Ovary (tissue), 9 donors: ENCODE measurements around the gene MCCC2. TPM values are rescaled to one million over a fixed set of nuclear protein-coding genes. Genes with fewer than 3 reads are reported as not detected.

Experiments used
- DNase-seq, 5 donors: peaks; one replicate each; pipeline ENCODE4 v3.0.0-alpha.2; 2019 to 2020
- H3K27ac ChIP-seq, 2 donors: fragments of 200-600 bp; one replicate each; pipeline versions ENCODE4 v1.5.1 to v1.8.0; 2019 to 2022
- H3K27me3 ChIP-seq: fragments of 200-600 bp; one replicate; pipeline ENCODE4 v1.8.0; 2022
- H3K36me3 ChIP-seq: fragments of 200-600 bp; sonication (generic); one replicate; pipeline ENCODE4 v1.5.1; 2019
- H3K4me1 ChIP-seq: one replicate; pipeline ENCODE4 v1.8.1; 2013; ENCODE audit warnings: mild to moderate bottlenecking, moderate library complexity; ENCODE audit not compliant: insufficient read depth
- H3K4me3 ChIP-seq: fragments of 200-600 bp; sonication (generic); one replicate; pipeline ENCODE4 v1.5.1; 2017
- H3K9me3 ChIP-seq, 2 donors: fragments of 200-600 bp in 1 of 2; sonication (generic) in 1 of 2; one replicate each; pipeline versions ENCODE4 v1.5.1 to v1.8.1; 2013 to 2019; ENCODE audit warnings: mild to moderate bottlenecking in 1 of 2, moderate library complexity in 1 of 2
- EP300 ChIP-seq: sonication (generic); formaldehyde crosslinking; IDR thresholded peaks from one replicate; pipeline ENCODE4 v1.6.1; 2017; ENCODE audit warnings: antibody characterized with exemption
- POLR2A ChIP-seq: fragments of 450-650 bp; IDR thresholded peaks from one replicate; pipeline ENCODE4 v1.6.1; 2017; ENCODE audit warnings: antibody characterized with exemption, mild to moderate bottlenecking, moderate library complexity
- WGBS, 3 donors: extraction: QIAGEN DNeasy Blood & Tissue Kit in 1 of 3; methylation state at CpG; one replicate each; pipeline versions ENCODE4 v1.1.5 to v1.1.7; 2013 to 2017; 5-methylcytosine and 5-hydroxymethylcytosine counted together
- intact Hi-C, 4 donors: fragments of 100-400 bp; cut with DNase I; formaldehyde crosslinking; loops; one replicate each; pipeline versions ENCODE4 v1.11.0 to v1.15.1; 2022 to 2023
- polyA plus RNA-seq, 2 donors: library from polyadenylated mRNA; stranded (reverse); fragments of 200-250 nt in 1 of 2; fragments of 350-450 nt in 1 of 2; fragmentation: Illumina TruSeq in 1 of 2; extraction: RNeasy Lipid Tissue Mini Kit (QIAGEN cat#74804) in 1 of 2; gene quantifications; one replicate each; pipeline ENCODE4 v1.2.3, GENCODE V29; 2013 to 2014
- total RNA-seq, 7 donors: library from RNA; depleted of rRNA in 2 of 7; stranded (reverse); fragments of >200 nt in 2 of 7; fragmentation: NEBNext Ultra II Directional in 3 of 7; extraction: Animal tissue kit (Norgen Biotek cat#: 25700) in 3 of 7; gene quantifications; one replicate each; pipeline versions ENCODE4 v1.1.0 to v1.2.4, GENCODE V29; 2016 to 2023
- TF ChIP-seq, protein P1 (sequence below), 3 donors: fragments of 450-650 bp in 2 of 3; fragments of 200-600 bp in 1 of 3; IDR thresholded peaks; one replicate each; pipeline versions ENCODE4 v1.5.1 to v1.8.0; 2016 to 2022; ENCODE audit warnings: antibody characterized with exemption in 3 of 3, mild to moderate bottlenecking in 1 of 3
- donor health status: DM: no; HTN: no; CAD: no; lungs with moderate emphysema.
- donor health status: DM: no; HTN: no; CAD: no.
- donor health status: Bipolar disorder and iron deficiency.
- donor health status: DM: yes; HTN: yes; CAD: no.
- donor health status: DM: no; HTN: no; CAD: no.
- donor health status: DM: yes; HTN: yes; CAD: no.

MCCC2 gene
- total and polyA plus RNA-seq, 9 donors, result 15.8 to 59.6 (median 27.0) TPM

- intact Hi-C loops, result no loop called here
- TF ChIP-seq, protein P1, sequence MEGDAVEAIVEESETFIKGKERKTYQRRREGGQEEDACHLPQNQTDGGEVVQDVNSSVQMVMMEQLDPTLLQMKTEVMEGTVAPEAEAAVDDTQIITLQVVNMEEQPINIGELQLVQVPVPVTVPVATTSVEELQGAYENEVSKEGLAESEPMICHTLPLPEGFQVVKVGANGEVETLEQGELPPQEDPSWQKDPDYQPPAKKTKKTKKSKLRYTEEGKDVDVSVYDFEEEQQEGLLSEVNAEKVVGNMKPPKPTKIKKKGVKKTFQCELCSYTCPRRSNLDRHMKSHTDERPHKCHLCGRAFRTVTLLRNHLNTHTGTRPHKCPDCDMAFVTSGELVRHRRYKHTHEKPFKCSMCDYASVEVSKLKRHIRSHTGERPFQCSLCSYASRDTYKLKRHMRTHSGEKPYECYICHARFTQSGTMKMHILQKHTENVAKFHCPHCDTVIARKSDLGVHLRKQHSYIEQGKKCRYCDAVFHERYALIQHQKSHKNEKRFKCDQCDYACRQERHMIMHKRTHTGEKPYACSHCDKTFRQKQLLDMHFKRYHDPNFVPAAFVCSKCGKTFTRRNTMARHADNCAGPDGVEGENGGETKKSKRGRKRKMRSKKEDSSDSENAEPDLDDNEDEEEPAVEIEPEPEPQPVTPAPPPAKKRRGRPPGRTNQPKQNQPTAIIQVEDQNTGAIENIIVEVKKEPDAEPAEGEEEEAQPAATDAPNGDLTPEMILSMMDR (IDR thresholded peaks at IDR 0.05), result no peak
- no peak for TF ChIP-seq POLR2A
These were observed 93.4 kb downstream of the MCCC2 start for GRCh38 chr5:71680510-71680909.

GRCh38 chr5:71681296-71681695 is 94.2 kb downstream of the MCCC2 start:
- intact Hi-C loops, result no loop called here
- no peaks in the 10 kb centered on the region for H3K27me3 ChIP-seq
- H3K9me3 ChIP-seq, result peaks cover 0 to 3% of the 10 kb centered on the region in 2 donors
- H3K4me1 ChIP-seq, result no peaks in the 10 kb centered on the region
- DNase-seq, result no peak
- no peaks in the 10 kb centered on the region for H3K36me3 ChIP-seq
- WGBS, 3 donors, result 48 to 52% (median 50%) methylated on average over 3 of the region's 3 CpGs
- no peak overlapping the region for H3K27ac ChIP-seq
- no peak for TF ChIP-seq EP300
- no peak for TF ChIP-seq POLR2A
- TF ChIP-seq, protein P1 (IDR thresholded peaks at IDR 0.05), result no peak
- no peak overlapping the region for H3K4me3 ChIP-seq

More at GRCh38 chr5:71680510-71680909, 93.4 kb downstream of the MCCC2 start:
- Histone ChIP-seq H3K27ac (no peak overlapping the region), H3K4me3 (no peak overlapping the region), H3K27me3 (no peaks in the 10 kb centered on the region), H3K4me1 (no peaks in the 10 kb centered on the region), H3K36me3 (no peaks in the 10 kb centered on the region), H3K9me3 (peaks cover 0 to 3% of the 10 kb centered on the region in 2 donors)
- DNase-seq, result no peak
- 83 to 92% (median 88%) methylated on average over 2 of the region's 2 CpGs for WGBS, 3 donors

GRCh38 chr5:71684309-71684708 is 97.2 kb downstream of the MCCC2 start:
- Histone ChIP-seq H3K9me3 (peaks cover 0 to 3% of the 10 kb centered on the region in 2 donors), H3K4me3 (no peak overlapping the region), H3K27ac (no peak overlapping the region), H3K27me3 (no peaks in the 10 kb centered on the region), H3K36me3 (no peaks in the 10 kb centered on the region), H3K4me1 (no peaks in the 10 kb centered on the region)
- TF ChIP-seq, protein P1 (IDR thresholded peaks at IDR 0.05), result no peak
- TF ChIP-seq POLR2A, result no peak
- TF ChIP-seq EP300, result no peak
- WGBS, 3 donors, result 84 to 100% (median 89%) methylated on average over 2 of the region's 2 CpGs
- intact Hi-C loops, result no loop called here
- no peak for DNase-seq

- Histone ChIP-seq H3K27me3 (no peaks in the 10 kb centered on the region), H3K4me1 (no peaks in the 10 kb centered on the region), H3K27ac (no peak overlapping the region), H3K9me3 (no peaks in the 10 kb centered on the region), H3K36me3 (no peaks in the 10 kb centered on the region), H3K4me3 (no peak overlapping the region)
- TF ChIP-seq POLR2A (no peak), EP300 (no peak)
- TF ChIP-seq, protein P1 (IDR thresholded peaks at IDR 0.05), result no peak
- intact Hi-C loops, result no loop called here
- no peak for DNase-seq
- WGBS, 3 donors, result 12 to 20% (median 13%) methylated on average over 7 of the region's 7 CpGs
These were observed 106.8 kb downstream of the MCCC2 start for GRCh38 chr5:71693828-71694427.
